Hepatocyte (in vitro differentiated cells): ENCODE measurements around the gene ETV5.

Experiments
- CTCF ChIP-seq: fragments of 200-600 bp; sonication (generic); IDR thresholded peaks from 2 replicates; pipeline ENCODE4 v1.5.1; 2016; ENCODE audit warnings: antibody characterized with exemption, mild to moderate bottlenecking; ENCODE audit not compliant: poor library complexity
- EZH2 ChIP-seq: fragments of 200-600 bp; sonication (generic); IDR thresholded peaks from 2 replicates; pipeline ENCODE4 v1.6.1; 2016; ENCODE audit warnings: antibody characterized with exemption, mild to moderate bottlenecking, borderline replicate concordance
- EZH2phosphoT487 ChIP-seq: fragments of 200-600 bp; sonication (generic); IDR thresholded peaks from one replicate; pipeline ENCODE4 v1.6.1; 2018; ENCODE audit warnings: antibody characterized with exemption, mild to moderate bottlenecking, low read depth, moderate library complexity; ENCODE audit not compliant: unreplicated experiment, severe bottlenecking

GRCh38 chr3:186048119-186048518 lies 60.8 kb downstream of the ETV5 start:
- TF ChIP-seq CTCF (no peak), EZH2 (no peak), EZH2phosphoT487 (no peak)
